SH-SY5Y (cell line): ENCODE data around the gene DNER.

Experiments
- GATA2 ChIP-seq: IDR thresholded peaks from 2 replicates; pipeline ENCODE4 v1.6.1; 2011; ENCODE audit warnings: mild to moderate bottlenecking, low read depth, low read length
- GATA3 ChIP-seq: IDR thresholded peaks from 2 replicates; pipeline ENCODE4 v1.6.1; 2011; ENCODE audit warnings: low read depth, mild to moderate bottlenecking, low read length, moderate library complexity

GRCh38 chr2:229489016-229489415, 225.3 kb downstream of the DNER start:
- no peak for TF ChIP-seq GATA3
- no peak for TF ChIP-seq GATA2
